ENCODE results near the gene SYTL3.

GRCh38 chr6:158776737-158777136 lies 126.9 kb downstream of the SYTL3 start:
- TF ChIP-seq CTCF (IDR thresholded peaks at IDR 0.05), result no peak
- no peak for TF ChIP-seq POLR2A (IDR thresholded peaks at IDR 0.05)
